ENCODE results near the gene MYOT. TPM values are rescaled to one million over a fixed set of nuclear protein-coding genes. Genes with fewer than 3 reads are reported as not detected.
"Not testable (repeated sequence)": the region's sequence is repeated elsewhere in the genome, so short reads cannot be mapped to it uniquely, and the experiment has no call there.

The MYOT gene
- total RNA-seq, 1 experiment from 2014 or later, result not detected

GRCh38 chr5:137836997-137837396 is 30.7 kb upstream of the MYOT start:
- peaks cover 12% of the 10 kb centered on the region; the same call in 1 of the 2 replicates for H3K4me1 ChIP-seq (replicated peaks)
- no peak for DNase-seq (ENCODE audit: low read depth in 1 of 2, low spot score in 2 of 2)
- no peaks in the 10 kb centered on the region for H3K36me3 ChIP-seq
- no peak overlapping the region for H3K27ac ChIP-seq
- 0 out of 2 replicates have a peak, but pooled peaks cover 3% of the 10 kb centered on the region for H3K27me3 ChIP-seq (replicated peaks)
- H3K4me3 ChIP-seq, result no peak overlapping the region
- H3K9me3 ChIP-seq (replicated peaks), result no peaks in the 10 kb centered on the region

- H3K4me3 ChIP-seq, result no peak overlapping the region
- DNase-seq (ENCODE audit: low read depth in 1 of 2, low spot score in 2 of 2), result no peak
- H3K27ac ChIP-seq, result no peak overlapping the region
- no peaks in the 10 kb centered on the region for H3K36me3 ChIP-seq
- no peaks in the 10 kb centered on the region for H3K9me3 ChIP-seq (replicated peaks)
- 0 out of 2 replicates have a peak, but pooled peaks cover 3% of the 10 kb centered on the region for H3K27me3 ChIP-seq (replicated peaks)
- peaks cover 12% of the 10 kb centered on the region; the same call in 1 of the 2 replicates for H3K4me1 ChIP-seq (replicated peaks)
These were observed 29.9 kb upstream of the MYOT start for GRCh38 chr5:137837491-137838394.

GRCh38 chr5:137838976-137839375 is 28.7 kb upstream of the MYOT start:
- Histone ChIP-seq H3K9me3 (replicated peaks) (no peaks in the 10 kb centered on the region), H3K27me3 (replicated peaks) (0 out of 2 replicates have a peak, but pooled peaks cover 3% of the 10 kb centered on the region), H3K36me3 (no peaks in the 10 kb centered on the region), H3K4me1 (replicated peaks) (peaks cover 7% of the 10 kb centered on the region; the same call in 1 of the 2 replicates), H3K27ac (no peak overlapping the region), H3K4me3 (no peak overlapping the region)
- DNase-seq (ENCODE audit: low read depth in 1 of 2, low spot score in 2 of 2), result no peak

- Histone ChIP-seq H3K36me3 (no peaks in the 10 kb centered on the region), H3K27ac (no peak overlapping the region), H3K4me3 (no peak overlapping the region), H3K4me1 (replicated peaks) (no peaks in the 10 kb centered on the region), H3K9me3 (replicated peaks) (no peaks in the 10 kb centered on the region), H3K27me3 (replicated peaks) (peaks cover 3% of the 10 kb centered on the region; the same call in 1 of the 2 replicates)
- no peak for DNase-seq (ENCODE audit: low read depth in 1 of 2, low spot score in 2 of 2)
These were observed 25.4 kb upstream of the MYOT start for GRCh38 chr5:137842296-137842695.

- no peaks in the 10 kb centered on the region; the same call in 1 of the 2 replicates for H3K27me3 ChIP-seq (replicated peaks)
- H3K4me3 ChIP-seq, result no peak overlapping the region
- H3K36me3 ChIP-seq, result no peaks in the 10 kb centered on the region
- H3K27ac ChIP-seq, result no peak overlapping the region
- H3K9me3 ChIP-seq (replicated peaks), result no peaks in the 10 kb centered on the region
- DNase-seq (ENCODE audit: low read depth in 1 of 2, low spot score in 2 of 2), result no peak
- no peaks in the 10 kb centered on the region for H3K4me1 ChIP-seq (replicated peaks)
These were observed 23.9 kb upstream of the MYOT start for GRCh38 chr5:137843676-137844299.

GRCh38 chr5:137845472-137845871 is 22.2 kb upstream of the MYOT start:
- Histone ChIP-seq H3K9me3 (replicated peaks) (no peaks in the 10 kb centered on the region), H3K4me1 (replicated peaks) (no peaks in the 10 kb centered on the region), H3K27me3 (replicated peaks) (no peaks in the 10 kb centered on the region; the same call in 1 of the 2 replicates), H3K4me3 (no peak overlapping the region), H3K36me3 (no peaks in the 10 kb centered on the region), H3K27ac (no peak overlapping the region)
- DNase-seq (ENCODE audit: low read depth in 1 of 2, low spot score in 2 of 2), result no peak

- no peaks in the 10 kb centered on the region for H3K36me3 ChIP-seq
- no peak overlapping the region for H3K4me3 ChIP-seq
- no peaks in the 10 kb centered on the region for H3K4me1 ChIP-seq (replicated peaks)
- H3K27me3 ChIP-seq (replicated peaks), result no peaks in the 10 kb centered on the region; the same call in 1 of the 2 replicates
- no peak overlapping the region for H3K27ac ChIP-seq
- no peaks in the 10 kb centered on the region for H3K9me3 ChIP-seq (replicated peaks)
- no peak for DNase-seq (ENCODE audit: low read depth in 1 of 2, low spot score in 2 of 2)
These were observed 20.0 kb upstream of the MYOT start for GRCh38 chr5:137847687-137848086.

- not testable (repeated sequence) for H3K27me3 ChIP-seq (replicated peaks); H3K36me3 ChIP-seq; H3K27ac ChIP-seq; DNase-seq (ENCODE audit: low read depth in 1 of 2, low spot score in 2 of 2); H3K4me3 ChIP-seq; H3K9me3 ChIP-seq (replicated peaks); H3K4me1 ChIP-seq (replicated peaks)
These were observed 14.5 kb upstream of the MYOT start for GRCh38 chr5:137853165-137853564.

GRCh38 chr5:137856201-137856600 is 11.5 kb upstream of the MYOT start:
- no peaks in the 10 kb centered on the region for H3K36me3 ChIP-seq
- H3K27ac ChIP-seq, result no peak overlapping the region
- H3K4me1 ChIP-seq (replicated peaks), result no peaks in the 10 kb centered on the region
- no peaks in the 10 kb centered on the region for H3K9me3 ChIP-seq (replicated peaks)
- H3K4me3 ChIP-seq, result no peak overlapping the region
- DNase-seq (ENCODE audit: low read depth in 1 of 2, low spot score in 2 of 2), result no peak
- 0 out of 2 replicates have a peak, but pooled peaks cover 2% of the 10 kb centered on the region for H3K27me3 ChIP-seq (replicated peaks)

- no peaks in the 10 kb centered on the region for H3K36me3 ChIP-seq
- H3K27ac ChIP-seq, result no peak overlapping the region
- H3K9me3 ChIP-seq (replicated peaks), result no peaks in the 10 kb centered on the region
- no peak overlapping the region for H3K4me3 ChIP-seq
- no peaks in the 10 kb centered on the region for H3K4me1 ChIP-seq (replicated peaks)
- no peak for DNase-seq (ENCODE audit: low read depth in 1 of 2, low spot score in 2 of 2)
- H3K27me3 ChIP-seq (replicated peaks), result 0 out of 2 replicates have a peak, but pooled peaks cover 2% of the 10 kb centered on the region
These were observed 10.5 kb upstream of the MYOT start for GRCh38 chr5:137856916-137857862.

GRCh38 chr5:137858223-137858916 is 9.3 kb upstream of the MYOT start:
- no peak for DNase-seq (ENCODE audit: low read depth in 1 of 2, low spot score in 2 of 2)
- Histone ChIP-seq H3K36me3 (no peaks in the 10 kb centered on the region), H3K27me3 (replicated peaks) (0 out of 2 replicates have a peak, but pooled peaks cover 2% of the 10 kb centered on the region), H3K9me3 (replicated peaks) (no peaks in the 10 kb centered on the region), H3K4me1 (replicated peaks) (no peaks in the 10 kb centered on the region), H3K4me3 (no peak overlapping the region), H3K27ac (no peak overlapping the region)

- Histone ChIP-seq H3K27me3 (replicated peaks) (0 out of 2 replicates have a peak, but pooled peaks cover 2% of the 10 kb centered on the region), H3K4me1 (replicated peaks) (no peaks in the 10 kb centered on the region), H3K4me3 (no peak overlapping the region), H3K27ac (no peak overlapping the region), H3K9me3 (replicated peaks) (no peaks in the 10 kb centered on the region), H3K36me3 (no peaks in the 10 kb centered on the region)
- no peak for DNase-seq (ENCODE audit: low read depth in 1 of 2, low spot score in 2 of 2)
These were observed 8.7 kb upstream of the MYOT start for GRCh38 chr5:137858954-137859353.

GRCh38 chr5:137862251-137862650 is 5.4 kb upstream of the MYOT start:
- Histone ChIP-seq H3K36me3 (no peaks in the 10 kb centered on the region), H3K27me3 (replicated peaks) (0 out of 2 replicates have a peak, but pooled peaks cover 5% of the 10 kb centered on the region), H3K4me1 (replicated peaks) (no peaks in the 10 kb centered on the region), H3K27ac (no peak overlapping the region), H3K4me3 (no peak overlapping the region), H3K9me3 (replicated peaks) (no peaks in the 10 kb centered on the region)
- no peak for DNase-seq (ENCODE audit: low read depth in 1 of 2, low spot score in 2 of 2)

Data from SJSA1 (cell line).